K562 (cell line): ENCODE results near the gene IPPK. TPM values are rescaled to one million over a fixed set of nuclear protein-coding genes. Genes with fewer than 3 reads are reported as not detected.
A peak's percentile ranks its signal among the peaks of the same experiment; 100 is the strongest.

Source experiments
- ATAC-seq: fragments of 200-7000 bp; cut with Tn5 transposase; 3 replicates; pipeline ENCODE4 v1.9.1; 2020; ENCODE audit warnings: moderate library complexity
- BruUV-seq: library from RNA; stranded (reverse); fragments of 400-500 nt; replicated peaks from 2 replicates; lab custom pipeline; 2021; lab: Mats Ljungman, UMichigan
- CTCF ChIA-PET: fragments of 300-600 bp; formaldehyde crosslinking; extraction: SDS; loops from one replicate; lab custom pipeline; 2021; ENCODE audit warnings: low intra/inter-chr PET ratio; lab: Yijun Ruan, JAX
- POLR2A ChIA-PET: fragments of 300-600, 350-650 bp; sonication (Branson Sonifier 250); formaldehyde crosslinking; extraction: SDS; loops from one replicate; lab custom pipeline; 2021; ENCODE audit warnings: antibody characterized with exemption, inconsistent platforms; lab: Yijun Ruan, JAX
- DNase-seq, 4 experiments: peaks; one replicate each; pipeline versions ENCODE4 v3.0.0 to v3.0.0-alpha.2; 2011 to 2018; ENCODE audit warnings: low spot score in 3 of 4, mixed read lengths in 3 of 4; ENCODE audit errors: extremely low read depth in 1 of 4
- FAIRE-seq: peaks from 2 replicates; lab custom pipeline; 2011; peaks lifted over from hg19 to GRCh38; lab: Jason Lieb, UNC
- H2AFZ ChIP-seq: 2 replicates; pipeline ENCODE4 v1.6.0; 2011; ENCODE audit warnings: low read depth, low read length, control low read depth, inconsistent platforms
- H3K27ac ChIP-seq: fragments of 200-600 bp; 3 replicates; pipeline ENCODE4 v1.8.0; 2011; ENCODE audit warnings: low read depth, mild to moderate bottlenecking, control low read depth, inconsistent platforms, low read length, moderate library complexity, mixed read lengths; ENCODE audit errors: extremely low read depth
- H3K27me3 ChIP-seq, 2 experiments: fragments of 300-600 bp in 1 of 2; 2 replicates in 1 of 2; 3 replicates in 1 of 2; pipeline versions ENCODE4 v1.6.0 to v1.8.0; 2011; ENCODE audit warnings: inconsistent platforms in 2 of 2, low read length in 2 of 2, mild to moderate bottlenecking in 1 of 2, mixed read lengths in 1 of 2, moderate library complexity in 1 of 2; ENCODE audit not compliant: control insufficient read depth in 2 of 2, insufficient read depth in 2 of 2
- H3K36me3 ChIP-seq: fragments of 300-600 bp; 3 replicates; pipeline ENCODE4 v1.8.0; 2011; ENCODE audit warnings: mild to moderate bottlenecking, low read length, inconsistent platforms; ENCODE audit not compliant: control insufficient read depth, insufficient read depth
- H3K4me1 ChIP-seq, 2 experiments: fragments of 200-600 bp in 1 of 2; replicated peaks in 1 of 2; 2 replicates in 1 of 2; 3 replicates in 1 of 2; pipeline versions ENCODE4 v1.5.1 to v1.8.0; 2011; ENCODE audit warnings: inconsistent platforms in 2 of 2, low read length in 2 of 2, mild to moderate bottlenecking in 1 of 2, mixed read lengths in 1 of 2, moderate library complexity in 1 of 2; ENCODE audit not compliant: control insufficient read depth in 2 of 2, insufficient read depth in 2 of 2
- H3K4me2 ChIP-seq: 2 replicates; pipeline ENCODE4 v1.6.1; 2011; ENCODE audit warnings: low read length, control low read depth, inconsistent platforms, mixed read lengths; ENCODE audit not compliant: insufficient read depth
- H3K4me3 ChIP-seq: fragments of 200-600 bp; sonication (generic), shearing (Covaris generic); 2 replicates; pipeline ENCODE4 v1.5.1; 2016; ENCODE audit warnings: control low read depth, inconsistent platforms
- H3K79me2 ChIP-seq: fragments of 200-600 bp; 3 replicates; pipeline ENCODE4 v1.8.0; 2011; ENCODE audit warnings: low read length, inconsistent platforms; ENCODE audit not compliant: control insufficient read depth, insufficient read depth
- H3K9ac ChIP-seq, 2 experiments: 2 replicates each; pipeline versions ENCODE4 v1.6.0 to v1.6.1; 2011; ENCODE audit warnings: low read depth in 2 of 2, low read length in 2 of 2, control low read depth in 1 of 2, inconsistent platforms in 1 of 2, mild to moderate bottlenecking in 1 of 2, mixed read lengths in 1 of 2; ENCODE audit not compliant: insufficient read depth in 1 of 2
- H3K9me1 ChIP-seq: one replicate; pipeline ENCODE4 v1.6.0; 2011; ENCODE audit warnings: inconsistent platforms, mild to moderate bottlenecking, low read length, moderate library complexity; ENCODE audit not compliant: control insufficient read depth, insufficient read depth
- H3K9me3 ChIP-seq: replicated peaks from 2 replicates; pipeline ENCODE4 v1.5.1; 2011; ENCODE audit warnings: low read depth, low read length, inconsistent platforms; ENCODE audit not compliant: control insufficient read depth, insufficient read depth
- H4K20me1 ChIP-seq: replicated peaks from 2 replicates; pipeline ENCODE4 v1.6.1; 2011; ENCODE audit warnings: low read length, inconsistent platforms, mixed read lengths; ENCODE audit not compliant: control insufficient read depth, insufficient read depth
- ETS2 ChIP-seq: IDR thresholded peaks from 2 replicates; pipeline ENCODE4 v1.6.1; 2016; ENCODE audit warnings: borderline replicate concordance, missing genetic modification characterization, mild to moderate bottlenecking, moderate library complexity, missing compliant biosample characterization; ENCODE audit not compliant: poor library complexity, severe bottlenecking
- ETV6 ChIP-seq, 3 experiments: fragments of 150-350 bp in 1 of 3; sonication (generic) in 1 of 3; formaldehyde crosslinking in 1 of 3; IDR thresholded peaks; 2 replicates each; pipeline versions ENCODE4 v1.6.1 to v1.8.0; 2014 to 2022; ENCODE audit warnings: borderline replicate concordance in 2 of 3, low read depth in 2 of 3, antibody characterized with exemption in 1 of 3, low read length in 1 of 3, mild to moderate bottlenecking in 1 of 3, missing genetic modification reagents in 1 of 3
- JUNB ChIP-seq: fragments of 450-650 bp; formaldehyde crosslinking; conservative IDR thresholded peaks from 2 replicates; pipeline ENCODE4 v1.4.0; 2020; ENCODE audit warnings: mild to moderate bottlenecking
- KDM5B ChIP-seq: fragments of 200-600 bp; sonication (generic); IDR thresholded peaks from 2 replicates; pipeline ENCODE4 v1.6.1; 2012; ENCODE audit warnings: low read depth, mild to moderate bottlenecking, moderate library complexity, low read length, control low read depth, inconsistent platforms; ENCODE audit not compliant: insufficient replicate concordance
- ZNF133 ChIP-seq: fragments of 250-450 bp; sonication (Bioruptor Pico); IDR thresholded peaks from 2 replicates; pipeline ENCODE4 v1.4.0; 2020; ENCODE audit warnings: mild to moderate bottlenecking
- ZNF589 ChIP-seq: fragments of 200-800 bp; sonication (Bioruptor generic); IDR thresholded peaks from 2 replicates; pipeline ENCODE4 v1.6.1; 2016; ENCODE audit warnings: low read depth, missing genetic modification characterization, missing compliant biosample characterization
- WGBS: fragments of 100-300 bp; shearing (Covaris generic); methylation state at CpG from one replicate; pipeline ENCODE4 v1.1.6; 2016; ENCODE audit warnings: low coverage, mixed read lengths; ENCODE audit not compliant: insufficient coverage; ENCODE audit errors: missing lambda C conversion rate; 5-methylcytosine and 5-hydroxymethylcytosine counted together
- in situ Hi-C: fragments of 300-500 bp; cut with MboI; formaldehyde crosslinking; loops from 4 replicates; pipeline ENCODE4 v1.15.0; 2018; ENCODE audit warnings: inconsistent platforms, mixed read lengths
- intact Hi-C: fragments of 100-400 bp; cut with micrococcal nuclease; formaldehyde crosslinking; loops from 2 replicates; pipeline ENCODE4 v1.14.2; 2022
- polyA plus RNA-seq, 8 experiments: library from polyadenylated mRNA; depleted of rRNA in 4 of 8; stranded (reverse) in 5 of 8; unstranded in 3 of 8; fragments of >200 nt; fragmentation: Nextera tagmentation in 2 of 8; fragmentation: Illumina TruSeq in 1 of 8; extraction: Ambion mirVana in 2 of 8; extraction: Trizol in 1 of 8; gene quantifications; 2 replicates each; pipeline versions ENCODE4 v1.2.1 to v1.2.3, GENCODE V29; 2011 to 2014; ENCODE audit warnings: inconsistent platforms in 1 of 8, missing spikeins in 1 of 8
- total RNA-seq, 7 experiments: library from RNA; depleted of rRNA in 6 of 7; stranded (reverse); fragments of >200 nt in 6 of 7; fragmentation: Illumina TruSeq in 2 of 7; extraction: Trizol in 2 of 7; gene quantifications; 2 replicates each; pipeline versions ENCODE4 v1.2.1 to v1.2.3, GENCODE V29; 2011 to 2021; ENCODE audit warnings: low replicate concordance in 1 of 7

The IPPK gene
- total and polyA plus RNA-seq, 9 of the 15 experiments (the other 6 are each of a cell fraction or from before 2014, with no cell fraction given): 3.1 to 22.2 (median 11.2) TPM

- TF ChIP-seq ZNF589 (CRISPR knock-in tag) (no peak), JUNB (CRISPR knock-in tag) (no peak), KDM5B (no peak)
Measured at GRCh38 chr9:92614123-92614510, 55.8 kb downstream of the IPPK start (continued).

GRCh38 chr9:92613268-92614122 is 56.4 kb downstream of the IPPK start:
- Histone ChIP-seq H3K4me1 (peaks cover 0 to 17% of the 10 kb centered on the region in 2 experiments; a peak in 1 of 5 replicates), H3K9ac (0 out of 4 replicates have a peak overlapping the region, but pooled peaks of 1 of the 2 experiments have one; percentile 40), H3K27me3 (no peaks in the 10 kb centered on the region), H3K36me3 (peaks cover 73% of the 10 kb centered on the region), H3K4me3 (no peak overlapping the region), H4K20me1 (no peaks in the 10 kb centered on the region), H3K9me1 (no peaks in the 10 kb centered on the region), H2AFZ (no peak overlapping the region), H3K4me2 (no peak overlapping the region), H3K27ac (no peak overlapping the region), H3K9me3 (no peaks in the 10 kb centered on the region), H3K79me2 (no peaks in the 10 kb centered on the region)
- BruUV-seq: no TSS peak
- intact Hi-C loops: no loop called here
- WGBS: 93% methylated on average over 22 of the region's 23 CpGs
- no peak for ATAC-seq
- no peak for FAIRE-seq
- ChIA-PET POLR2A (interaction anchor here (0.6 kb wide), 1 partner anchor 8 kb away, joined by 3 read pairs; no protein-coding TSS in a partner anchor), CTCF (no interaction called here)
- TF ChIP-seq ETS2 (tag): no peak
- TF ChIP-seq ZNF133: no peak
- TF ChIP-seq ETV6 (IDR thresholded peaks at IDR 0.05; ENCODE audit: borderline replicate concordance in 1 of 2, low read depth in 2 of 2, low read length in 1 of 2): no peak
- no peak for TF ChIP-seq ETV6 (CRISPR knock-in tag; IDR thresholded peaks at IDR 0.05; ENCODE audit: borderline replicate concordance)
- in situ Hi-C loops: no loop called here
- DNase-seq: no peak
